Gastrocnemius medialis (tissue), 4 donors: ENCODE results near the gene RPE65. TPM values are rescaled to one million over a fixed set of nuclear protein-coding genes. Genes with fewer than 3 reads are reported as not detected.

Source experiments
- ATAC-seq, 2 donors: fragments of 150-250 bp; one replicate each; pipeline ENCODE4 v1.9.1; 2016
- DNase-seq, 2 donors: peaks; one replicate each; pipeline ENCODE4 v3.0.0-alpha.2; 2019
- H3K27ac ChIP-seq, 4 donors: fragments of 200-600 bp; sonication (generic); 1 replicate in 1 of 4; 2 replicates in 3 of 4; pipeline ENCODE4 v1.5.1; 2016 to 2018; ENCODE audit warnings: mild to moderate bottlenecking in 2 of 4, moderate library complexity in 1 of 4
- H3K27me3 ChIP-seq, 3 donors: fragments of 200-600 bp; sonication (generic) in 2 of 3; 1 replicate in 1 of 3; 2 replicates in 2 of 3; pipeline versions ENCODE4 v1.5.1 to v1.6.0; 2016 to 2019; ENCODE audit warnings: mild to moderate bottlenecking in 1 of 3, moderate library complexity in 1 of 3
- H3K36me3 ChIP-seq, 2 donors: fragments of 200-600 bp; sonication (generic) in 1 of 2; one replicate each; pipeline ENCODE4 v1.5.1; 2017 to 2018
- H3K4me1 ChIP-seq, 2 donors: fragments of 200-600 bp; sonication (generic) in 1 of 2; one replicate each; pipeline ENCODE4 v1.5.1; 2016 to 2017; ENCODE audit warnings: mild to moderate bottlenecking in 2 of 2
- H3K4me3 ChIP-seq, 4 donors: fragments of 200-600 bp; sonication (generic) in 3 of 4; 1 replicate in 1 of 4; 2 replicates in 3 of 4; pipeline ENCODE4 v1.5.1; 2016 to 2019; ENCODE audit warnings: mild to moderate bottlenecking in 2 of 4
- H3K9me3 ChIP-seq, 3 donors: fragments of 200-600 bp; sonication (generic) in 2 of 3; 1 replicate in 1 of 3; 2 replicates in 2 of 3; pipeline ENCODE4 v1.5.1; 2016 to 2019
- POLR2A ChIP-seq, 2 donors: fragments of 450-650 bp; IDR thresholded peaks; one replicate each; pipeline ENCODE4 v1.6.1; 2017; ENCODE audit warnings: antibody characterized with exemption in 2 of 2, mild to moderate bottlenecking in 2 of 2, moderate library complexity in 2 of 2
- in situ Hi-C, 4 donors: fragments of 200-750 bp; cut with MboI; loops; one replicate each; pipeline versions ENCODE4 v1.15.0 to v1.8.0; 2017; ENCODE audit warnings: low sequenced_read_pairs in 4 of 4
- intact Hi-C: fragments of 100-400 bp; cut with DNase I; formaldehyde crosslinking; loops from one replicate; pipeline ENCODE4 v1.15.1; 2023; ENCODE audit warnings: low total_unique reads
- total RNA-seq, 4 donors: library from RNA; depleted of rRNA; stranded (reverse); fragments of >200 nt; gene quantifications; one replicate each; pipeline versions ENCODE4 v1.1.0 to v1.2.3, GENCODE V29; 2016
- TF ChIP-seq, protein P1 (sequence below), 5 experiments: fragments of 450-650 bp in 3 of 5; fragments of 200-600 bp in 2 of 5; sonication (generic) in 2 of 5; IDR thresholded peaks in 4 of 5; conservative IDR thresholded peaks in 1 of 5; 1 replicate in 4 of 5; 2 replicates in 1 of 5; pipeline ENCODE4 v1.5.1; 2016 to 2019; ENCODE audit warnings: antibody characterized with exemption in 5 of 5, mild to moderate bottlenecking in 3 of 5, moderate library complexity in 3 of 5

Gene RPE65
- total RNA-seq, 4 donors from 2014 or later, result not detected

DNA sequence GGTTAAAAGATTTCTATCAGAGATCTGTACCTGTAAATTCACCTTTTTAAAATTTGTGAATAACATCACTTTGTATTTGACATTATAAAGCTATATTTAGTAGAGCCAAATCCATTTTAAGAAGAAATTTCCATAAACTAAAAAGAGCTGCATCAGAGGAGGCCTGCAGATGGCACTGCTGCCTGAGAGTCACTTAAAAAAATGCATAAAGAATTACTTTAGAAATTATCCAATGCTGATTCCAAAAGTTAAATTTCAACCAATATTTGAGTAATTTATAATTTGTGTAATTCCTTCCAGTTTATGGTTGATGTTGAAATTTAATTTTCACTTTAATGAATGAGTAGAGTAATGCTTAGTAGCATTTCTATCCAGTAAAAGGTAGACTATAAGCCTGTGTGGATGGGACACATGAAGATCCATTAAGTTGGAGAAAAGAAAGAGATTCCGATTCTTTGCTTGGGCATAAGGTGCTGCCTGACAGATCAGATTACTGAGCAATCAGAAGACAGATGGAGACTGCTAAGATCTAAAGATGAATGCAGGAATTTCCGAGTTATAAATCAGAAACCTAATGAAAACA lies 20.7 kb upstream of the RPE65 start:
- no peaks in the 10 kb centered on the region for H3K36me3 ChIP-seq
- in situ Hi-C loops (loop anchor here in 1 of 4 donors (25.0 kb wide), 1 partner anchor 1267 kb away; no protein-coding TSS in a partner anchor), intact Hi-C loops (no loop called here)
- H3K4me1 ChIP-seq, result no peaks in the 10 kb centered on the region
- DNase-seq, result no peak
- TF ChIP-seq, protein P1, sequence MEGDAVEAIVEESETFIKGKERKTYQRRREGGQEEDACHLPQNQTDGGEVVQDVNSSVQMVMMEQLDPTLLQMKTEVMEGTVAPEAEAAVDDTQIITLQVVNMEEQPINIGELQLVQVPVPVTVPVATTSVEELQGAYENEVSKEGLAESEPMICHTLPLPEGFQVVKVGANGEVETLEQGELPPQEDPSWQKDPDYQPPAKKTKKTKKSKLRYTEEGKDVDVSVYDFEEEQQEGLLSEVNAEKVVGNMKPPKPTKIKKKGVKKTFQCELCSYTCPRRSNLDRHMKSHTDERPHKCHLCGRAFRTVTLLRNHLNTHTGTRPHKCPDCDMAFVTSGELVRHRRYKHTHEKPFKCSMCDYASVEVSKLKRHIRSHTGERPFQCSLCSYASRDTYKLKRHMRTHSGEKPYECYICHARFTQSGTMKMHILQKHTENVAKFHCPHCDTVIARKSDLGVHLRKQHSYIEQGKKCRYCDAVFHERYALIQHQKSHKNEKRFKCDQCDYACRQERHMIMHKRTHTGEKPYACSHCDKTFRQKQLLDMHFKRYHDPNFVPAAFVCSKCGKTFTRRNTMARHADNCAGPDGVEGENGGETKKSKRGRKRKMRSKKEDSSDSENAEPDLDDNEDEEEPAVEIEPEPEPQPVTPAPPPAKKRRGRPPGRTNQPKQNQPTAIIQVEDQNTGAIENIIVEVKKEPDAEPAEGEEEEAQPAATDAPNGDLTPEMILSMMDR (IDR thresholded peaks at IDR 0.05 in 4 of 5, conservative IDR thresholded peaks at IDR 0.05 in 1 of 5), result peak in 4 of 5 experiments; percentile 17 to 53 (median 27)
- TF ChIP-seq POLR2A (IDR thresholded peaks at IDR 0.05), result no peak
- no peak overlapping the region for H3K4me3 ChIP-seq
- no peaks in the 10 kb centered on the region for H3K27me3 ChIP-seq
- H3K9me3 ChIP-seq, result no peaks in the 10 kb centered on the region
- H3K27ac ChIP-seq, result no peak overlapping the region
- ATAC-seq, result no peak

DNA sequence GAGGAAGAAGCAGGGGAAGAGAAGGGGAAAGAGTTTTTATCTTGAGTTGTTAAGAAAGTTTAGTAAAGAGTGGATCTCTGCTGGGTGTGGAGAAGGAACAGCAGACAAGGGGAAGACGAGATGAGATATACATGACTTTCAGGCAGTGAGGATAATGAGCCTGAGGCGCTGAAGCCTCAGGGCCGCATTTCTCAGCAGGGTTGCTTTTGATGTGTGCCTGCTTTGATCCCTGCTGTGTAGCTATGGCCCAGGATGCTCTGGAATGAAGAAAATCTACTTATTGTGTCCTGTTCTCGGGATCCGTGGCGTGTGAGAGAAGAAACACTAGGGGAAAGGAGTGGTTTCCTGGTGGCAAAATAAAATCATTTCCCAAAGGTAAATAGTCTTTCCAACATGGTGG lies 15.1 kb upstream of the RPE65 start:
- DNase-seq (no peak), ATAC-seq (no peak)
- no peak overlapping the region for H3K27ac ChIP-seq
- H3K27me3 ChIP-seq, result no peaks in the 10 kb centered on the region
- no peaks in the 10 kb centered on the region for H3K9me3 ChIP-seq
- H3K36me3 ChIP-seq, result no peaks in the 10 kb centered on the region
- in situ Hi-C loops (loop anchor here in 1 of 4 donors (10.0 to 25.0 kb wide), 2 partner anchors 130 to 1272 kb away; no protein-coding TSS in a partner anchor), intact Hi-C loops (no loop called here)
- no peaks in the 10 kb centered on the region for H3K4me1 ChIP-seq
- TF ChIP-seq, protein P1 (IDR thresholded peaks at IDR 0.05 in 4 of 5, conservative IDR thresholded peaks at IDR 0.05 in 1 of 5), result no peak
- no peak for TF ChIP-seq POLR2A (IDR thresholded peaks at IDR 0.05)
- H3K4me3 ChIP-seq, result no peak overlapping the region

DNA sequence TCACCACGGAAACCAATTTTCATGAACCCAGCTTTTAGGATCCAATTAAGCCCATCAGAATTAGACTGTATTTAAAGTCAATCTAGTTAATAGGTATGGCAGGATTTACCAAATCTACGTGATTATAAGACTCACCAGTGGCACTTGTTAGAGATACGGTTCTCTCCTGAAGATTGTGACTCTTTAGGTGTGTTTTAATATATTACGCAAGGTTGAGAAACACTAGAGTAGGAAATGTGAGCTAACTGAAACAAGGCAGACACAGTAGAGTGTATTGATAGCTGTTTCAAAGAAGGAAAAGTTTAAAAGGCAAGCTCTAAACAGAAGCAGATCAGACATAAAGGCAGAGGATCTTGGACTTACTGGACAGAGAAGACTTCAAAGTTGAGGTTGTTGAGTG lies 11.2 kb upstream of the RPE65 start:
- intact Hi-C loops, result no loop called here
- Histone ChIP-seq H3K4me1 (no peaks in the 10 kb centered on the region), H3K9me3 (no peaks in the 10 kb centered on the region), H3K4me3 (no peak overlapping the region), H3K27me3 (no peaks in the 10 kb centered on the region), H3K27ac (no peak overlapping the region), H3K36me3 (no peaks in the 10 kb centered on the region)
- ATAC-seq (no peak), DNase-seq (no peak)
- in situ Hi-C loops, result loop anchor here in 1 of 4 donors (10.0 to 25.0 kb wide), 2 partner anchors 134 to 1276 kb away; no protein-coding TSS in a partner anchor
- no peak for TF ChIP-seq POLR2A (IDR thresholded peaks at IDR 0.05)
- TF ChIP-seq, protein P1 (IDR thresholded peaks at IDR 0.05 in 4 of 5, conservative IDR thresholded peaks at IDR 0.05 in 1 of 5), result no peak

DNA sequence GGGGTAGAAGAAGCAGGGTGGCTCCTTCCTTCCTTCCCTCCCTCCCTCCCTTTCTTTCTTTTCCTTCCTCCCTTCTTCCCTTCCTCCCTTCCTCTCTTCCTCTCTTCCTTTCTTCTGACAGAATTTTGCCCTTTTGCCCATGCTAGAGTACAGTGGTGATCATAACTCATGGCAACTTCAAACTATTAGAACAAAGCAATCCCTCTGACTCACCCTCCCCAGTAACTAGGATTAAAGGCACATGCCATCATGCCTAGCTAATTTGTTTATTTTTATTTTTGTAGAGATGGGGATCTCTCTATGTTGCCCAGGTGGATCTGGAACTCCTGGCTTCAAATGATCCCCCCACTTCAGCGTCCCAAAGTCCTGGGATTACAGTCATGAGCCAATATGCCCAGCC lies 10.0 kb upstream of the RPE65 start:
- in situ Hi-C loops (loop anchor here in 1 of 4 donors (10.0 to 25.0 kb wide), 2 partner anchors 135 to 1278 kb away; no protein-coding TSS in a partner anchor), intact Hi-C loops (no loop called here)
- DNase-seq (no peak), ATAC-seq (no peak)
- no peak for TF ChIP-seq POLR2A (IDR thresholded peaks at IDR 0.05)
- TF ChIP-seq, protein P1 (IDR thresholded peaks at IDR 0.05 in 4 of 5, conservative IDR thresholded peaks at IDR 0.05 in 1 of 5), result no peak
- Histone ChIP-seq H3K36me3 (no peaks in the 10 kb centered on the region), H3K27ac (no peak overlapping the region), H3K4me3 (no peak overlapping the region), H3K9me3 (no peaks in the 10 kb centered on the region), H3K27me3 (no peaks in the 10 kb centered on the region), H3K4me1 (no peaks in the 10 kb centered on the region)
